Stomach (tissue), 4 donors: ENCODE results near the gene EIF4G1.

Experiments used
- EP300 ChIP-seq: sonication (generic); formaldehyde crosslinking; IDR thresholded peaks from one replicate; pipeline ENCODE4 v1.6.1; 2017; ENCODE audit warnings: antibody characterized with exemption
- POLR2AphosphoS5 ChIP-seq, 3 donors: sonication (generic); formaldehyde crosslinking; IDR thresholded peaks; one replicate each; pipeline ENCODE4 v1.6.1; 2016; ENCODE audit warnings: antibody characterized with exemption in 3 of 3
- TF ChIP-seq, protein P1 (sequence below), 7 experiments: fragments of 450-650 bp in 4 of 7; fragments of 200-600 bp in 3 of 7; sonication (generic) in 3 of 7; IDR thresholded peaks; one replicate each; pipeline ENCODE4 v1.5.1; 2016 to 2019; ENCODE audit warnings: antibody characterized with exemption in 7 of 7, control low read depth in 2 of 7, mild to moderate bottlenecking in 1 of 7

DNA sequence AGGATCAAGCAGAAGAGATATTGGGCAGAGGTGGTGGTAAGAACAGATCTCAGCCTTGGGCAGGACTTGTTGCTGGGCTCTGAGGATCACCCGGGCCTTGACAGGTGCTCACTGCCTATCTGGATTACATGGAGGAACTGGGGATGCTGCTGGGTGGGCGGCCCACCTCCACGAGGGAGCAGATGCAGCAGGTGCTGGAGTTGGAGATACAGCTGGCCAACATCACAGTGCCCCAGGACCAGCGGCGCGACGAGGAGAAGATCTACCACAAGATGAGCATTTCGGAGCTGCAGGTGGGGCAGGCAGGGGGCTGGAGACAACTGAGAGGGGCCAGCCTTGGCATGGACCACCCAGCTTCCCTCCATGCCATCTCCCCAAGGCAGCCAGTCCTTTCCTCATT lies 30.7 kb upstream of the EIF4G1 start:
- TF ChIP-seq, protein P1, sequence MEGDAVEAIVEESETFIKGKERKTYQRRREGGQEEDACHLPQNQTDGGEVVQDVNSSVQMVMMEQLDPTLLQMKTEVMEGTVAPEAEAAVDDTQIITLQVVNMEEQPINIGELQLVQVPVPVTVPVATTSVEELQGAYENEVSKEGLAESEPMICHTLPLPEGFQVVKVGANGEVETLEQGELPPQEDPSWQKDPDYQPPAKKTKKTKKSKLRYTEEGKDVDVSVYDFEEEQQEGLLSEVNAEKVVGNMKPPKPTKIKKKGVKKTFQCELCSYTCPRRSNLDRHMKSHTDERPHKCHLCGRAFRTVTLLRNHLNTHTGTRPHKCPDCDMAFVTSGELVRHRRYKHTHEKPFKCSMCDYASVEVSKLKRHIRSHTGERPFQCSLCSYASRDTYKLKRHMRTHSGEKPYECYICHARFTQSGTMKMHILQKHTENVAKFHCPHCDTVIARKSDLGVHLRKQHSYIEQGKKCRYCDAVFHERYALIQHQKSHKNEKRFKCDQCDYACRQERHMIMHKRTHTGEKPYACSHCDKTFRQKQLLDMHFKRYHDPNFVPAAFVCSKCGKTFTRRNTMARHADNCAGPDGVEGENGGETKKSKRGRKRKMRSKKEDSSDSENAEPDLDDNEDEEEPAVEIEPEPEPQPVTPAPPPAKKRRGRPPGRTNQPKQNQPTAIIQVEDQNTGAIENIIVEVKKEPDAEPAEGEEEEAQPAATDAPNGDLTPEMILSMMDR (IDR thresholded peaks at IDR 0.05) = no peak
- TF ChIP-seq EP300 = no peak
- no peak for TF ChIP-seq POLR2AphosphoS5 (IDR thresholded peaks at IDR 0.05)
